ENCODE results near the gene UMOD. TPM values are rescaled to one million over a fixed set of nuclear protein-coding genes. Genes with fewer than 3 reads are reported as not detected.

Gene UMOD
- total RNA-seq, 2 donors from 2014 or later = not detected

DNA sequence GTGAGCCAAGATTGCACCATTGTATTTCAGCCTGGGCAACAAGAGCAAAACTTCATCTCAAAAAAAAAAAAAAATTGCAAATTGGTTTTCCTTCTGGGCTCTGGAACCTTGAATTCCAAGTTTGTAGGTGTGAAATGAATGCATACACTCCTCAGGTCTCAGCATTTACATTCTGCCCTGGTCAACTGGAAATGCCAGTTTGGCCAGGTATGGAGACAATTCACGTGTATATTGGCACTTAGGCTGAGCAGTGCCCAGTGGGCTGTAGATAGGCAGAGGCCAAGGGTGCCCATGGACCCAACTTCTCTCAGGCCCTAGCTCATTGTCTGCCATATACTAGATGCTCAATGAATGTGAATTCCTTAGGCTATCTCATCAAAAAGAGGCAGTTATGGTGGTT, 36.3 kb upstream of the UMOD start:
- TF ChIP-seq, protein P1, sequence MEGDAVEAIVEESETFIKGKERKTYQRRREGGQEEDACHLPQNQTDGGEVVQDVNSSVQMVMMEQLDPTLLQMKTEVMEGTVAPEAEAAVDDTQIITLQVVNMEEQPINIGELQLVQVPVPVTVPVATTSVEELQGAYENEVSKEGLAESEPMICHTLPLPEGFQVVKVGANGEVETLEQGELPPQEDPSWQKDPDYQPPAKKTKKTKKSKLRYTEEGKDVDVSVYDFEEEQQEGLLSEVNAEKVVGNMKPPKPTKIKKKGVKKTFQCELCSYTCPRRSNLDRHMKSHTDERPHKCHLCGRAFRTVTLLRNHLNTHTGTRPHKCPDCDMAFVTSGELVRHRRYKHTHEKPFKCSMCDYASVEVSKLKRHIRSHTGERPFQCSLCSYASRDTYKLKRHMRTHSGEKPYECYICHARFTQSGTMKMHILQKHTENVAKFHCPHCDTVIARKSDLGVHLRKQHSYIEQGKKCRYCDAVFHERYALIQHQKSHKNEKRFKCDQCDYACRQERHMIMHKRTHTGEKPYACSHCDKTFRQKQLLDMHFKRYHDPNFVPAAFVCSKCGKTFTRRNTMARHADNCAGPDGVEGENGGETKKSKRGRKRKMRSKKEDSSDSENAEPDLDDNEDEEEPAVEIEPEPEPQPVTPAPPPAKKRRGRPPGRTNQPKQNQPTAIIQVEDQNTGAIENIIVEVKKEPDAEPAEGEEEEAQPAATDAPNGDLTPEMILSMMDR (IDR thresholded peaks at IDR 0.05) = no peak
- no peak for ATAC-seq (ENCODE audit: insufficient number of reproducible peaks, low FRiP score, low read depth)
- H3K9me3 ChIP-seq = no peaks in the 10 kb centered on the region
- H3K27me3 ChIP-seq (replicated peaks; ENCODE audit: insufficient read depth) = no peaks in the 10 kb centered on the region
- no peak overlapping the region for H3K4me3 ChIP-seq
- H3K27ac ChIP-seq = no peak overlapping the region
- peaks cover 5 to 16% of the 10 kb centered on the region in 2 donors for H3K4me1 ChIP-seq (ENCODE audit: control insufficient read depth in 1 of 2, low read depth in 2 of 2)
- H3K36me3 ChIP-seq = no peaks in the 10 kb centered on the region
- DNase-seq (ENCODE audit: low spot score) = no peak

- no peaks in the 10 kb centered on the region for H3K27me3 ChIP-seq (replicated peaks; ENCODE audit: insufficient read depth)
- ATAC-seq (ENCODE audit: insufficient number of reproducible peaks, low FRiP score, low read depth) = no peak
- no peak overlapping the region for H3K4me3 ChIP-seq
- no peak for DNase-seq (ENCODE audit: low spot score)
- H3K9me3 ChIP-seq = no peaks in the 10 kb centered on the region
- no peaks in the 10 kb centered on the region for H3K36me3 ChIP-seq
- TF ChIP-seq, protein P1 (IDR thresholded peaks at IDR 0.05) = no peak
- peaks cover 0 to 8% of the 10 kb centered on the region in 2 donors for H3K4me1 ChIP-seq (ENCODE audit: control insufficient read depth in 1 of 2, low read depth in 2 of 2)
- no peak overlapping the region for H3K27ac ChIP-seq
Observed at GRCh38 chr16:20387978-20388377, 35.5 kb upstream of the UMOD start.

- H3K27ac ChIP-seq = no peak overlapping the region
- peaks cover 0 to 8% of the 10 kb centered on the region in 2 donors for H3K4me1 ChIP-seq (ENCODE audit: control insufficient read depth in 1 of 2, low read depth in 2 of 2)
- ATAC-seq (ENCODE audit: insufficient number of reproducible peaks, low FRiP score, low read depth) = no peak
- H3K27me3 ChIP-seq (replicated peaks; ENCODE audit: insufficient read depth) = no peaks in the 10 kb centered on the region
- DNase-seq (ENCODE audit: low spot score) = no peak
- no peaks in the 10 kb centered on the region for H3K9me3 ChIP-seq
- TF ChIP-seq, protein P1 (IDR thresholded peaks at IDR 0.05) = peak; percentile 83
- peak overlapping the region; percentile 55 for H3K4me3 ChIP-seq
- no peaks in the 10 kb centered on the region for H3K36me3 ChIP-seq
Observed at GRCh38 chr16:20385844-20386832, 33.6 kb upstream of the UMOD start.

GRCh38 chr16:20383106-20384029, 30.9 kb upstream of the UMOD start:
- H3K36me3 ChIP-seq = no peaks in the 10 kb centered on the region
- TF ChIP-seq, protein P1 (IDR thresholded peaks at IDR 0.05) = peak; percentile 84
- peak; percentile 8 for DNase-seq (ENCODE audit: low spot score)
- H3K27ac ChIP-seq = no peak overlapping the region
- no peaks in the 10 kb centered on the region for H3K9me3 ChIP-seq
- ATAC-seq (ENCODE audit: insufficient number of reproducible peaks, low FRiP score, low read depth) = no peak
- no peaks in the 10 kb centered on the region for H3K27me3 ChIP-seq (replicated peaks; ENCODE audit: insufficient read depth)
- H3K4me3 ChIP-seq = no peak overlapping the region
- H3K4me1 ChIP-seq (ENCODE audit: control insufficient read depth in 1 of 2, low read depth in 2 of 2) = peaks cover 0 to 8% of the 10 kb centered on the region in 2 donors

Measured in thoracic aorta (tissue), 2 donors.